ENCODE data around the gene MRO. TPM values are rescaled to one million over a fixed set of nuclear protein-coding genes. Genes with fewer than 3 reads are reported as not detected.
A peak's percentile ranks its signal among the peaks of the same experiment; 100 is the strongest.

Gene MRO
- total RNA-seq, 2 donors from 2014 or later, result 2.1 to 2.6 TPM

DNA sequence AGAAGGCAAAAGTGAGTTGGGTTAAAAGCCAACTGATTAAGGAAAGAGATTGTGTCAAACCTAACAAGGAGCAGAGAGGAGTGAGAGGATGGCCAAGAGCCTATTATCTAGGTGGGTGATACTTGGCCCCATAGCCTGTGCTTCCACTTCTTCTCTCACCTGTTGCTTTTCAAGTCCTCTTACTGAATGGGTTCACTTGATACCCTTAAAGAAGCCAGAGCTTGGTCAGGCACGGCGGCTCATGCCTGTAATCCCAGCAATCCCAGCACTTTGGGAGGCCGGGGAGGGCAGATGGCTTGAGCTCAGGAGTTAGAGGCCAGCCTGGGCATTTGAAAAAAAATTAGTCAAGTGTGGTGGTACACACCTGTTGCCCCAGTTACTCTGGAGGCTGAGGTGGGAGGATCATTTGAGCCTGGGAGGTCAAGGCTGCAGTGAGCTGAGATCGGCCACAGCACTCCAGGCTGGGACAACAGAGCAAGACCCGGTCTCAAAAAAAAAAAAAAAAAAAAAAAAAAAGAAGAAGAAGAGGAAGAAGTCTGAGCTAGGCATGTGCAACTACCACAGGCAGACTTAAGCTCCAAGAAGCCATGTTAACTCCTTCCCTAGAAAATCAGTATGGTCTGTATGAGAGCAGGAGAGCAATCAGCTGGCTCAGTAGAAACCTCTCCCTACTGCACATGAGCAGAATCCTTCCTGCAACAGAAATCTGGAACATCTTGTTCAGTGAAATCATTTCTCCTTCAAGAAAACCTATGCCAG lies 30.7 kb upstream of the MRO start:
- Histone ChIP-seq H3K27ac (no peak overlapping the region), H3K9me3 (no peaks in the 10 kb centered on the region), H3K4me1 (peaks cover 0 to 29% of the 10 kb centered on the region in 2 donors), H3K36me3 (no peaks in the 10 kb centered on the region), H3K27me3 (no peaks in the 10 kb centered on the region), H3K4me3 (no peak overlapping the region)
- no peak for DNase-seq (ENCODE audit: low spot score)
- no peak for TF ChIP-seq CTCF (IDR thresholded peaks at IDR 0.05)

GRCh38 chr18:50849419-50849821 lies 29.6 kb upstream of the MRO start:
- H3K27ac ChIP-seq, result peak overlapping the region in 1 of 2 donors; percentile 77
- H3K4me3 ChIP-seq, result no peak overlapping the region
- H3K27me3 ChIP-seq, result no peaks in the 10 kb centered on the region
- TF ChIP-seq CTCF (IDR thresholded peaks at IDR 0.05), result no peak
- H3K36me3 ChIP-seq, result no peaks in the 10 kb centered on the region
- H3K4me1 ChIP-seq, result peaks cover 0 to 35% of the 10 kb centered on the region in 2 donors
- H3K9me3 ChIP-seq, result no peaks in the 10 kb centered on the region
- DNase-seq (ENCODE audit: low spot score), result no peak

DNA sequence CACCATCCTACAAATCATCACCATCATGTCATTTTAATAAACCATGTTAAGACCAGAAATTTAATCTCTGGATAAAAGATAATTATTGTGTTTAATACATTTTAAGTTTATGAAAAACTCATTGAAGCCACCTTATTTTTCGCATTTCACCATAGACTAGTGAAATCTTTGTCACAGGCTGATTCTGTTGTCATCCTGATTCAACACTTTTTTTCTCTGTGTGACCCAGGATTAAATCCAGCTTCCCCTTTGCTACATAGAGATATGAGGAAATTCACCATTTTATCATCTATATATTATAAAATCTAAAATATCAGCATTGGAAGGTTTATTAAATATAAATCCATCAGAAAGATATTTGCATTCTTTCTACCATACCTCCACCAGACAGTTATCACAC lies 29.2 kb upstream of the MRO start:
- Histone ChIP-seq H3K27ac (peak overlapping the region in 1 of 2 donors; percentile 77), H3K4me3 (no peak overlapping the region), H3K27me3 (no peaks in the 10 kb centered on the region), H3K36me3 (no peaks in the 10 kb centered on the region), H3K4me1 (peaks cover 0 to 35% of the 10 kb centered on the region in 2 donors), H3K9me3 (no peaks in the 10 kb centered on the region)
- no peak for TF ChIP-seq CTCF (IDR thresholded peaks at IDR 0.05)
- no peak for DNase-seq (ENCODE audit: low spot score)

- Histone ChIP-seq H3K4me1 (peaks cover 0 to 35% of the 10 kb centered on the region in 2 donors), H3K27me3 (no peaks in the 10 kb centered on the region), H3K9me3 (no peaks in the 10 kb centered on the region), H3K27ac (peak overlapping the region in 1 of 2 donors; percentile 77), H3K4me3 (no peak overlapping the region), H3K36me3 (no peaks in the 10 kb centered on the region)
- no peak for DNase-seq (ENCODE audit: low spot score)
- no peak for TF ChIP-seq CTCF (IDR thresholded peaks at IDR 0.05)
Observed at GRCh38 chr18:50848061-50848551, 28.3 kb upstream of the MRO start.

DNA sequence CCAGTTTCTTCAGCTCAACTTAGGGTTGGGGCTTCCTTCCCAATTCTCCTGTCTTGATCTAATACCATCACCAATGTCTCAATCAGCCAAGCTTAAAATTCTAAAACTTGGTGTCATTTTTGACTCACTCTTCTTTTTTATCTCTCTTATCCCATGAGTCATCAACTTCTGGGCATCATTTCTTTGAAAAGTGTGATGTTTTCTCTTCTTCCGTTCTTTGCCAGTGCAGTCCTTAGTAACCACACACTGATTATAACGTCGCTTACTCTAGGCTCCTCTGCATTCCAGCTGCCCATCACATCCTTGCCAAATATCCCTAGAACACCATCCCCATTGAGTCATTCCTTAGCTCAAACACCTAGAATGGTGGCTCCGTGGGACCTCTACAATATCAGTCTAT lies 27.4 kb upstream of the MRO start:
- Histone ChIP-seq H3K36me3 (no peaks in the 10 kb centered on the region), H3K27me3 (no peaks in the 10 kb centered on the region), H3K27ac (peak overlapping the region in 1 of 2 donors; percentile 77), H3K4me1 (peaks cover 0 to 35% of the 10 kb centered on the region in 2 donors), H3K4me3 (no peak overlapping the region), H3K9me3 (no peaks in the 10 kb centered on the region)
- no peak for DNase-seq (ENCODE audit: low spot score)
- no peak for TF ChIP-seq CTCF (IDR thresholded peaks at IDR 0.05)
